SK-N-SH (cell line): ENCODE results near the gene ATP6V1B1. TPM values are rescaled to one million over a fixed set of nuclear protein-coding genes. Genes with fewer than 3 reads are reported as not detected.

Experiments
- CTCF ChIA-PET: fragments of 300-600, 350-600 bp; formaldehyde crosslinking; extraction: SDS; loops from one replicate; lab custom pipeline; 2021; lab: Yijun Ruan, JAX
- POLR2A ChIA-PET: fragments of 350-600 bp; sonication (Branson Sonifier 250); formaldehyde crosslinking; extraction: SDS; loops from one replicate; lab custom pipeline; 2020; ENCODE audit warnings: antibody characterized with exemption, inconsistent platforms; lab: Yijun Ruan, JAX
- DNase-seq: peaks from one replicate; pipeline ENCODE4 v3.0.0; 2012
- H2AFZ ChIP-seq: fragments of 200-600 bp; sonication (generic); 2 replicates; pipeline ENCODE4 v1.8.1; 2016; ENCODE audit warnings: antibody characterized with exemption, mild to moderate bottlenecking, low read depth
- H3F3A ChIP-seq: fragments of 200-600 bp; sonication (generic); replicated peaks from 2 replicates; pipeline ENCODE3; 2016; ENCODE audit warnings: antibody characterized with exemption, mild to moderate bottlenecking; ENCODE audit not compliant: insufficient read depth
- H3K27ac ChIP-seq, 2 experiments: fragments of 200-500 bp in 1 of 2; fragments of 200-600 bp in 1 of 2; sonication (Bioruptor generic) in 1 of 2; sonication (generic), shearing (Covaris generic) in 1 of 2; 2 replicates each; pipeline versions ENCODE4 v1.5.1 to v1.6.1; 2014 to 2016; ENCODE audit warnings: low read depth in 2 of 2, inconsistent platforms in 1 of 2, low read length in 1 of 2, mild to moderate bottlenecking in 1 of 2, mixed read lengths in 1 of 2
- H3K27me3 ChIP-seq: fragments of 200-600 bp; sonication (generic), shearing (Covaris generic); 2 replicates; pipeline ENCODE4 v1.6.1; 2016; ENCODE audit warnings: mixed run types; ENCODE audit not compliant: insufficient read depth
- H3K36me3 ChIP-seq, 2 experiments: fragments of 200-500 bp in 1 of 2; fragments of 200-600 bp in 1 of 2; sonication (Bioruptor generic) in 1 of 2; sonication (generic) in 1 of 2; replicated peaks in 1 of 2; 2 replicates each; pipeline versions ENCODE3 to v1.5.1; 2014 to 2016; ENCODE audit warnings: low read length in 1 of 2, mild to moderate bottlenecking in 1 of 2; ENCODE audit not compliant: insufficient read depth in 2 of 2, control insufficient read depth in 1 of 2
- H3K4me1 ChIP-seq, 2 experiments: fragments of 200-500 bp in 1 of 2; fragments of 200-600 bp in 1 of 2; sonication (Bioruptor generic) in 1 of 2; sonication (generic), shearing (Covaris generic) in 1 of 2; 2 replicates each; pipeline versions ENCODE4 v1.5.1 to v1.6.1; 2014 to 2016; ENCODE audit warnings: low read depth in 1 of 2, low read length in 1 of 2, mixed run types in 1 of 2; ENCODE audit not compliant: insufficient read depth in 2 of 2, control insufficient read depth in 1 of 2
- H3K4me2 ChIP-seq: fragments of 200-600 bp; sonication (generic), shearing (Covaris generic); 2 replicates; pipeline ENCODE4 v1.6.1; 2017; ENCODE audit warnings: mixed run types
- H3K4me3 ChIP-seq, 2 experiments: fragments of 200-500 bp in 1 of 2; fragments of 200-600 bp in 1 of 2; sonication (Bioruptor generic) in 1 of 2; sonication (generic), shearing (Covaris generic) in 1 of 2; 2 replicates each; pipeline versions ENCODE4 v1.5.1 to v1.8.1; 2014 to 2016; ENCODE audit warnings: low read depth in 2 of 2, inconsistent platforms in 1 of 2, low read length in 1 of 2, mild to moderate bottlenecking in 1 of 2, mixed read lengths in 1 of 2, moderate library complexity in 1 of 2
- H3K79me2 ChIP-seq: fragments of 200-600 bp; sonication (generic); 2 replicates; pipeline ENCODE4 v1.8.1; 2017; ENCODE audit warnings: mild to moderate bottlenecking; ENCODE audit not compliant: insufficient read depth
- H3K9ac ChIP-seq: fragments of 200-600 bp; sonication (generic); 2 replicates; pipeline ENCODE4 v1.6.1; 2017; ENCODE audit warnings: mixed run types
- H3K9me2 ChIP-seq: fragments of 200-600 bp; sonication (generic); 2 replicates; pipeline ENCODE4 v1.6.1; 2017; ENCODE audit warnings: mixed run types
- H3K9me3 ChIP-seq: fragments of 200-600 bp; sonication (generic); 2 replicates; pipeline ENCODE4 v1.6.1; 2017; ENCODE audit warnings: mixed run types, mild to moderate bottlenecking, moderate library complexity
- H4K20me1 ChIP-seq: fragments of 200-600 bp; sonication (generic); 2 replicates; pipeline ENCODE4 v1.6.1; 2017; ENCODE audit warnings: mild to moderate bottlenecking, mixed run types; ENCODE audit not compliant: insufficient read depth
- ELF1 ChIP-seq: IDR thresholded peaks from 2 replicates; pipeline ENCODE4 v1.4.0; 2012
- EP300 ChIP-seq, 2 experiments: IDR thresholded peaks; 2 replicates each; pipeline versions ENCODE4 v1.4.0 to v1.6.1; 2012; ENCODE audit warnings: borderline replicate concordance in 1 of 2, low read depth in 1 of 2, low read length in 1 of 2
- FOXJ3 ChIP-seq: sonication (generic); formaldehyde crosslinking; IDR thresholded peaks from 2 replicates; pipeline ENCODE4 v1.5.1; 2020; ENCODE audit warnings: mild to moderate bottlenecking, missing genetic modification reagents
- GATA2 ChIP-seq: sonication (generic); formaldehyde crosslinking; IDR thresholded peaks from 2 replicates; pipeline ENCODE4 v1.5.0; 2020; ENCODE audit warnings: mild to moderate bottlenecking, missing genetic modification reagents
- IRF3 ChIP-seq: fragments of 150-350 bp; IDR thresholded peaks from 2 replicates; pipeline ENCODE4 v1.6.1; 2016; ENCODE audit warnings: mild to moderate bottlenecking, low read depth, low read length
- MEF2A ChIP-seq: IDR thresholded peaks from 2 replicates; pipeline ENCODE4 v1.4.0; 2012; ENCODE audit warnings: low read depth, borderline replicate concordance
- RCOR1 ChIP-seq: fragments of 150-350 bp; IDR thresholded peaks from 2 replicates; pipeline ENCODE4 v1.6.1; 2017; ENCODE audit warnings: antibody characterized with exemption, low read length
- REST ChIP-seq: IDR thresholded peaks from 2 replicates; pipeline ENCODE4 v1.6.1; 2012; ENCODE audit warnings: mild to moderate bottlenecking, low read depth, low read length, moderate library complexity
- RXRA ChIP-seq: IDR thresholded peaks from 2 replicates; pipeline ENCODE4 v1.4.0; 2012; ENCODE audit warnings: low read depth, mild to moderate bottlenecking, borderline replicate concordance
- SIN3A ChIP-seq: IDR thresholded peaks from 2 replicates; pipeline ENCODE4 v1.6.1; 2012; ENCODE audit warnings: low read depth, mild to moderate bottlenecking, low read length, moderate library complexity, borderline replicate concordance
- SMC3 ChIP-seq: IDR thresholded peaks from 2 replicates; pipeline ENCODE4 v1.6.1; 2012; ENCODE audit warnings: low read depth, low read length, improper control_type of control experiment
- TAF1 ChIP-seq: IDR thresholded peaks from 2 replicates; pipeline ENCODE4 v1.6.1; 2012; ENCODE audit warnings: low read depth, mild to moderate bottlenecking, low read length, moderate library complexity, borderline replicate concordance
- TEAD4 ChIP-seq: IDR thresholded peaks from 2 replicates; pipeline ENCODE4 v1.4.0; 2012; ENCODE audit warnings: mild to moderate bottlenecking, borderline replicate concordance; ENCODE audit not compliant: insufficient read depth
- USF1 ChIP-seq: IDR thresholded peaks from 2 replicates; pipeline ENCODE4 v1.4.0; 2012; ENCODE audit warnings: low read depth, borderline replicate concordance
- ZBTB33 ChIP-seq: IDR thresholded peaks from 2 replicates; pipeline ENCODE4 v1.4.0; 2012; ENCODE audit warnings: low read depth, borderline replicate concordance
- WGBS: methylation state at CpG from one replicate; pipeline ENCODE4 v1.1.6; 2017; ENCODE audit warnings: low lambda C conversion rate; 5-methylcytosine and 5-hydroxymethylcytosine counted together
- polyA plus RNA-seq, 3 experiments: library from polyadenylated mRNA; depleted of rRNA; stranded (reverse); fragments of >200 nt; gene quantifications; 2 replicates each; pipeline ENCODE4 v1.2.3, GENCODE V29; 2012

ATP6V1B1 gene
- polyA plus RNA-seq, 1 of the 3 experiments (the other 2 are of a cell fraction), result 4.9 TPM

- Histone ChIP-seq H3K4me3 (no peak overlapping the region), H3K9me3 (no peaks in the 10 kb centered on the region), H3K4me1 (peaks cover 3% of the 10 kb centered on the region in 2 experiments; a peak in 3 of 4 replicates), H2AFZ (no peak overlapping the region), H3K36me3 (peaks cover 5 to 12% of the 10 kb centered on the region in 2 experiments), H4K20me1 (no peaks in the 10 kb centered on the region), H3K9me2 (no peaks in the 10 kb centered on the region), H3K27ac (no peak overlapping the region), H3K9ac (no peak overlapping the region), H3F3A (no peaks in the 10 kb centered on the region), H3K79me2 (no peaks in the 10 kb centered on the region), H3K4me2 (no peak overlapping the region), H3K27me3 (no peaks in the 10 kb centered on the region)
- CTCF ChIA-PET, result interaction anchor here (0.5 to 7.3 kb wide), 4 partner anchors 10 to 111 kb away, joined by 3 to 41 read pairs (median 4); no protein-coding TSS in a partner anchor
- WGBS, result 74% methylated on average over 2 of the region's 2 CpGs
- POLR2A ChIA-PET, result no interaction called here
- DNase-seq, result no peak
- TF ChIP-seq RXRA (no peak), ZBTB33 (no peak), RCOR1 (no peak), EP300 (IDR thresholded peaks at IDR 0.05; ENCODE audit: borderline replicate concordance in 1 of 2, low read depth in 1 of 2, low read length in 1 of 2) (no peak), TAF1 (no peak), FOXJ3 (no peak), REST (no peak), ELF1 (no peak)
Observed at GRCh38 chr2:70981421-70981820, 45.7 kb downstream of the ATP6V1B1 start.

GRCh38 chr2:70981866-70982810 is 46.4 kb downstream of the ATP6V1B1 start:
- H2AFZ ChIP-seq, result no peak overlapping the region
- H3F3A ChIP-seq, result no peaks in the 10 kb centered on the region
- no peaks in the 10 kb centered on the region for H3K9me2 ChIP-seq
- H3K9ac ChIP-seq, result no peak overlapping the region
- DNase-seq, result no peak
- no peak overlapping the region for H3K27ac ChIP-seq
- 91% methylated on average over 14 of the region's 14 CpGs for WGBS
- no peak for TF ChIP-seq TEAD4
- TF ChIP-seq ZBTB33, result no peak
- no peak for TF ChIP-seq SMC3
- TF ChIP-seq USF1, result no peak
- TF ChIP-seq SIN3A, result no peak
- TF ChIP-seq GATA2 (CRISPR knock-in tag), result no peak
- no peak for TF ChIP-seq FOXJ3
- no peak for TF ChIP-seq IRF3
- no peak for TF ChIP-seq MEF2A
- H3K79me2 ChIP-seq, result no peaks in the 10 kb centered on the region
- ChIA-PET POLR2A (no interaction called here), CTCF (interaction anchor here (0.8 to 7.3 kb wide), 7 partner anchors 11 to 218 kb away, joined by 3 to 41 read pairs (median 4); no protein-coding TSS in a partner anchor)
- H3K4me3 ChIP-seq, result no peak overlapping the region
- no peaks in the 10 kb centered on the region for H3K27me3 ChIP-seq
- no peaks in the 10 kb centered on the region for H3K9me3 ChIP-seq
- no peaks in the 10 kb centered on the region for H4K20me1 ChIP-seq
- H3K36me3 ChIP-seq, result peaks cover 5 to 19% of the 10 kb centered on the region in 2 experiments
- no peaks in the 10 kb centered on the region; a peak in 1 of 4 replicates for H3K4me1 ChIP-seq
- H3K4me2 ChIP-seq, result no peak overlapping the region
